ENCODE data around the gene ADRA2A. TPM values are rescaled to one million over a fixed set of nuclear protein-coding genes. Genes with fewer than 3 reads are reported as not detected.

Gene ADRA2A
- total RNA-seq = 23.5 TPM

DNA sequence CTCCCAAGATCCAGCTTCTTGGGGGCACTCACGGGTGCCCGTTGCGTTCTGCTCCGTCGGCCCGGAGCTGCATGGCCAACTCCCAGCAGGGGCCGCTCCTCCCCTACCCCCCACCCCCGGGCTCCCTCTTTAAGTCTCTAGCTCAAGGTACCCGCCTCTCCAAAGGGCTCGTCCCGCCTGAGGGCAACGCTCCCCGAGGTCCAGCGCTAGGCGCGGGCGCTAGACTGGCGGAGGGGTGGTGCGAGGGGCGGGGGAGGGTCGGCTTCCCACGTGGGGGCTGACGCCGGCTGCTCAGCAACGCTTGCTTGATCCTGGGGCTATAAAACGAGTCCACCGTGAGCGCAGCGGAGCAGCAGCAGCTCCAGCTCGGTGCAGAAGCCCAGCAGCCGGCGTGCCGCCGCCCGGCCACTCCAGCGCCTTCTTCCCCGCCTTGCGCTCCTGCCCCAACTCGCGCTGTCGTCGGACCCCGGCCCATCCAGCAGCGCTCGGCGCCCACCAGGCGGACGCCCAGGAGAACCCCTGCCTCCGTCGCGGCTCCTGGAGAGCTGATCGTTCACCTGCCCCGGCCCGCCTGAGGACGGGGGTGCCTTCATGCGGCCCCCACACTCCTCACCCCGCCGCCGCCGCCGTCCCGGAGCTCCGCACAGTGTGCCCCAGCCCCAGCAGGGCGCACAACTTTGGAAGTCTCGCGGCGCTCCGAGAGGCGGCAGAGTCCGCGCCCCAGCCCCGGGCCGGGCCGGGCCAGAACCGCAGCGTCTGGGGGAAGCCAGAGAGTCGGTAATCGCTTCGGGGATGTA, at the start of gene ADRA2A:
TSS of gene ADRA2A (plus strand) at position 348 of the 797 bp plus-strand sequence. CDS start 968 bp downstream, outside the sequence.
- Histone ChIP-seq H3K4me3 (peak within 1 kb of the TSS; percentile 59 to 70), H3K9me3 (no peaks in the 10 kb centered on the region), H3K27ac (no peak within 1 kb of the TSS), H3K36me3 (no peaks in the 10 kb centered on the region), H3K4me1 (peaks cover 10 to 20% of the 10 kb centered on the region in 2 donors), H3K27me3 (peaks cover 9% of the 10 kb centered on the region)
- intact Hi-C loops (cut with DNase I) = loop anchor here (5.0 kb wide), 1 partner anchor 1060 kb away; no protein-coding TSS in a partner anchor
- no peak for DNase-seq (ENCODE audit: low spot score in 2 of 2)
- TF ChIP-seq CTCF (IDR thresholded peaks at IDR 0.05) = no peak

DNA sequence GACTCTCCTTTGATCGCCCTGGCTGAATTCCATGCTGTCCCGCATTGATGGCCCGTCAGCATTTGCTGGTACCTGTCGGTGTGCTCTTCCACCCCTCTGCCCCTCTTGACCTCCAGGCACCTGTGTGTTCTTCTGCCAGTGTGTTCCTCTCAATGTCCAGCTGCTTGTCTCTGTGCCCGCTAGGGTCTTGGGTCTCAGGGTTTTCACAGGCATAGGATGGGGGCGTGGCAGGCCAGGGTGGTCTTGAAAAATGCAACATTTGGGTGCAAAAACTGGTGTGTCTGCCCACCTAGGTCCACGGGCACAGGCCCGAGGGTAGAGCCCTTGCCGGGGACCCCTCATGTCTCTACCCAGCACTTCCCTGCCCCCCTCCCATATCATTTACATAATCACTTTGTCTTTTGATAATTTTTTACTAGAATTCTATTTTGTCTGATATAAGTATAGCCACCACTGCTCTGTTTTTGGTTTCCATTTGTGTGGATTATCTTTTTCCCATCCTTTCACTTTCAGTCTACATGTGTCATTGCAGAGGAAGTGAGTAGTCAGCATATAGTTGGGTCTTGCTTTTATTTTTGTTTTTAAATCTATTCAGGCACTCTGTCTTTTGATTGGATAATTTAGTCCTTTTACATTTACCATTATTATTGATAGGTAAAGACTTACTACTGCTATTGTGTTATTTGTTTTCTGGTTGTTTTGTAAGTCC, 46.6 kb upstream of the ADRA2A start:
- intact Hi-C loops (cut with DNase I) = no loop called here
- H3K36me3 ChIP-seq = no peaks in the 10 kb centered on the region
- H3K27me3 ChIP-seq = no peaks in the 10 kb centered on the region
- H3K9me3 ChIP-seq = peaks cover 4 to 11% of the 10 kb centered on the region in 2 donors
- DNase-seq (ENCODE audit: low spot score in 2 of 2) = no peak
- no peak overlapping the region for H3K4me3 ChIP-seq
- H3K27ac ChIP-seq = no peak overlapping the region
- no peaks in the 10 kb centered on the region for H3K4me1 ChIP-seq
- no peak for TF ChIP-seq CTCF (IDR thresholded peaks at IDR 0.05)

GRCh38 chr10:111034598-111035310, 42.1 kb upstream of the ADRA2A start:
- no peak for TF ChIP-seq CTCF (IDR thresholded peaks at IDR 0.05)
- intact Hi-C loops (cut with DNase I) = no loop called here
- Histone ChIP-seq H3K4me3 (no peak overlapping the region), H3K27ac (no peak overlapping the region), H3K4me1 (no peaks in the 10 kb centered on the region), H3K27me3 (no peaks in the 10 kb centered on the region), H3K36me3 (no peaks in the 10 kb centered on the region), H3K9me3 (peaks cover 4 to 25% of the 10 kb centered on the region in 2 donors)
- DNase-seq (ENCODE audit: low spot score in 2 of 2) = no peak

DNA sequence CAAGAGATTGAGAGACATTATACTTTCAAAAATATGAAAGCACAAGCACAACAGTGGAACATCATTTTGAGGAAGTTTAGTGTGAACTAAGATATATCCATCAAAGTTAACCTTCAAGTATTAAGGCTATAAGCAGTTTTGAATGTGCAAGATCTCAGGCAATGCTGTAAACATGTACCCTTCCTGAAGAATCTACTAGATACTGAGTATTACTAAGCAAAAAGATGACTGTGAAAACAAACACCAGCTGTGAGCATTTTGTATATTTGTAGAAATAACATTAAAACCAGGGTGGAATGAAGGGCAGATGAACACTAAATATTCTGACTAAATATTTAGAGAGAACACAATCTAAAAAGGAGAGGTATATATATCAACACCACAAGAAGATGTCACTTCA, 41.3 kb upstream of the ADRA2A start:
- no peak for DNase-seq (ENCODE audit: low spot score in 2 of 2)
- Histone ChIP-seq H3K27ac (no peak overlapping the region), H3K4me3 (no peak overlapping the region), H3K9me3 (peaks cover 4 to 33% of the 10 kb centered on the region in 2 donors), H3K27me3 (no peaks in the 10 kb centered on the region), H3K36me3 (no peaks in the 10 kb centered on the region), H3K4me1 (no peaks in the 10 kb centered on the region)
- TF ChIP-seq CTCF (IDR thresholded peaks at IDR 0.05) = no peak
- intact Hi-C loops (cut with DNase I) = no loop called here

DNA sequence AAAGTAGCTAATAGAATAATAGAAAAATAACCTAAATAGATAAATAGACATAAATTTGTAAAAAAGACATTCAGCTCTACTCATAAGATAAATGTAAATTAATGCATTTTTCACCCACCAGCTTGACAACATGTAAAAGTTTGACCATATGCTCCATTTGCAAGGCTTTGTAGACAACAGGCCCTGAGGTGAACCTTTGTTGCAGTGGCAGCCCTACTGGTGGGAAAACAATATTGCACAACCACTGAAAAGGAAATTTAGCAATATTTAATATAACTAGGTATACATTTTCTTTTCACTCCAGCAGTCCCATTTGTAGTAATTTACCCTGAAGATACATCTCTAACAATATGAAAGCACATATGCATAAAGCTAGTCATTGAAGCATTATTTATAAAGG, 39.0 kb upstream of the ADRA2A start:
- Histone ChIP-seq H3K27ac (no peak overlapping the region), H3K9me3 (peaks cover 6 to 39% of the 10 kb centered on the region in 2 donors), H3K4me1 (no peaks in the 10 kb centered on the region), H3K4me3 (no peak overlapping the region), H3K27me3 (no peaks in the 10 kb centered on the region), H3K36me3 (no peaks in the 10 kb centered on the region)
- TF ChIP-seq CTCF (IDR thresholded peaks at IDR 0.05) = no peak
- no peak for DNase-seq (ENCODE audit: low spot score in 2 of 2)
- intact Hi-C loops (cut with DNase I) = no loop called here

Measured in ascending aorta (tissue), 2 donors.